ACC112 (cell line): ENCODE measurements around the gene APOB.

Experiments
- H2AFZ ChIP-seq: fragments of 200-600 bp; sonication (generic); one replicate; pipeline ENCODE4 v1.6.0; 2017; ENCODE audit warnings: antibody characterized with exemption, low read length; ENCODE audit not compliant: unreplicated experiment
- H3K27ac ChIP-seq: fragments of 200-600 bp; sonication (generic); 2 replicates; pipeline ENCODE4 v1.5.1; 2014; ENCODE audit warnings: low read depth, mild to moderate bottlenecking, antibody characterized with exemption, low read length, moderate library complexity
- H3K27me3 ChIP-seq: fragments of 200-600 bp; sonication (generic); 2 replicates; pipeline ENCODE4 v1.6.1; 2014; ENCODE audit warnings: mild to moderate bottlenecking, antibody characterized with exemption, low read length, moderate library complexity, mixed read lengths; ENCODE audit not compliant: insufficient read depth
- H3K36me3 ChIP-seq: fragments of 200-600 bp; sonication (generic); 2 replicates; pipeline ENCODE4 v1.6.1; 2016; ENCODE audit warnings: mild to moderate bottlenecking, antibody characterized with exemption, low read length, moderate library complexity, mixed read lengths; ENCODE audit not compliant: insufficient read depth
- H3K4me1 ChIP-seq: fragments of 200-600 bp; sonication (generic); one replicate; pipeline ENCODE4 v1.6.1; 2016; ENCODE audit warnings: low read length, mixed read lengths; ENCODE audit not compliant: insufficient read depth, unreplicated experiment, control insufficient read depth
- H3K4me3 ChIP-seq: fragments of 200-600 bp; sonication (generic); 2 replicates; pipeline ENCODE4 v1.5.1; 2014; ENCODE audit warnings: mild to moderate bottlenecking, low read depth, low read length
- H3K79me2 ChIP-seq: fragments of 200-600 bp; sonication (generic); one replicate; pipeline ENCODE4 v1.6.0; 2016; ENCODE audit warnings: low read length; ENCODE audit not compliant: control insufficient read depth, unreplicated experiment, insufficient read depth

APOB gene

GRCh38 chr2:21015281-21015645, 28.6 kb downstream of the APOB start:
- Histone ChIP-seq H3K27me3 (no peaks in the 10 kb centered on the region; the same call in 1 of the 2 replicates), H2AFZ (no peak overlapping the region), H3K4me3 (no peak overlapping the region), H3K27ac (no peak overlapping the region), H3K79me2 (no peaks in the 10 kb centered on the region), H3K36me3 (no peaks in the 10 kb centered on the region), H3K4me1 (no peaks in the 10 kb centered on the region)

- Histone ChIP-seq H2AFZ (no peak overlapping the region), H3K79me2 (no peaks in the 10 kb centered on the region), H3K36me3 (no peaks in the 10 kb centered on the region), H3K4me3 (no peak overlapping the region), H3K4me1 (no peaks in the 10 kb centered on the region), H3K27ac (no peak overlapping the region), H3K27me3 (no peaks in the 10 kb centered on the region; the same call in 1 of the 2 replicates)
Measured at GRCh38 chr2:21014364-21015280, 29.3 kb downstream of the APOB start.

GRCh38 chr2:21013043-21013816, 30.6 kb downstream of the APOB start:
- no peaks in the 10 kb centered on the region for H3K4me1 ChIP-seq
- no peak overlapping the region for H3K4me3 ChIP-seq
- no peak overlapping the region for H2AFZ ChIP-seq
- no peak overlapping the region for H3K27ac ChIP-seq
- no peaks in the 10 kb centered on the region for H3K79me2 ChIP-seq
- H3K36me3 ChIP-seq = no peaks in the 10 kb centered on the region
- 0 out of 2 replicates have a peak, but pooled peaks cover 3% of the 10 kb centered on the region for H3K27me3 ChIP-seq

GRCh38 chr2:21012557-21012937, 31.3 kb downstream of the APOB start:
- Histone ChIP-seq H3K4me1 (no peaks in the 10 kb centered on the region), H3K36me3 (no peaks in the 10 kb centered on the region), H2AFZ (no peak overlapping the region), H3K4me3 (no peak overlapping the region), H3K79me2 (no peaks in the 10 kb centered on the region), H3K27ac (no peak overlapping the region), H3K27me3 (peaks cover 7% of the 10 kb centered on the region; the same call in 1 of the 2 replicates)

GRCh38 chr2:21011876-21012556, 31.9 kb downstream of the APOB start:
- no peak overlapping the region for H3K4me3 ChIP-seq
- no peaks in the 10 kb centered on the region for H3K79me2 ChIP-seq
- no peak overlapping the region for H3K27ac ChIP-seq
- H3K36me3 ChIP-seq = no peaks in the 10 kb centered on the region
- no peaks in the 10 kb centered on the region for H3K4me1 ChIP-seq
- peaks cover 10% of the 10 kb centered on the region; the same call in 1 of the 2 replicates for H3K27me3 ChIP-seq
- H2AFZ ChIP-seq = no peak overlapping the region

- Histone ChIP-seq H3K36me3 (no peaks in the 10 kb centered on the region), H3K27me3 (peaks cover 12% of the 10 kb centered on the region; the same call in 1 of the 2 replicates), H3K4me1 (no peaks in the 10 kb centered on the region), H3K79me2 (no peaks in the 10 kb centered on the region), H3K27ac (no peak overlapping the region), H2AFZ (no peak overlapping the region), H3K4me3 (no peak overlapping the region)
Measured at GRCh38 chr2:21011453-21011852, 32.4 kb downstream of the APOB start.

- Histone ChIP-seq H3K27me3 (peaks cover 15% of the 10 kb centered on the region; the same call in 1 of the 2 replicates), H3K4me3 (no peak overlapping the region), H2AFZ (no peak overlapping the region), H3K27ac (no peak overlapping the region), H3K4me1 (no peaks in the 10 kb centered on the region), H3K79me2 (no peaks in the 10 kb centered on the region), H3K36me3 (no peaks in the 10 kb centered on the region)
Measured at GRCh38 chr2:21010813-21011439, 32.9 kb downstream of the APOB start.

- peaks cover 19% of the 10 kb centered on the region; the same call in 1 of the 2 replicates for H3K27me3 ChIP-seq
- H3K79me2 ChIP-seq = no peaks in the 10 kb centered on the region
- H3K4me3 ChIP-seq = no peak overlapping the region
- H3K36me3 ChIP-seq = no peaks in the 10 kb centered on the region
- H3K4me1 ChIP-seq = no peaks in the 10 kb centered on the region
- H2AFZ ChIP-seq = no peak overlapping the region
- no peak overlapping the region for H3K27ac ChIP-seq
Measured at GRCh38 chr2:21009662-21010225, 34.1 kb downstream of the APOB start.

- no peaks in the 10 kb centered on the region for H3K79me2 ChIP-seq
- no peak overlapping the region for H2AFZ ChIP-seq
- no peaks in the 10 kb centered on the region for H3K36me3 ChIP-seq
- no peak overlapping the region for H3K4me3 ChIP-seq
- peaks cover 19% of the 10 kb centered on the region; the same call in 1 of the 2 replicates for H3K27me3 ChIP-seq
- H3K4me1 ChIP-seq = no peaks in the 10 kb centered on the region
- no peak overlapping the region for H3K27ac ChIP-seq
Measured at GRCh38 chr2:21008790-21009661, 34.8 kb downstream of the APOB start.
